SK-N-SH (cell line): ENCODE measurements around the gene CLSTN2. TPM values are rescaled to one million over a fixed set of nuclear protein-coding genes. Genes with fewer than 3 reads are reported as not detected.

ENCODE experiments used
- CTCF ChIA-PET: fragments of 300-600, 350-600 bp; formaldehyde crosslinking; extraction: SDS; loops from one replicate; lab custom pipeline; 2021; lab: Yijun Ruan, JAX
- POLR2A ChIA-PET: fragments of 350-600 bp; sonication (Branson Sonifier 250); formaldehyde crosslinking; extraction: SDS; loops from one replicate; lab custom pipeline; 2020; ENCODE audit warnings: antibody characterized with exemption, inconsistent platforms; lab: Yijun Ruan, JAX
- DNase-seq: peaks from one replicate; pipeline ENCODE4 v3.0.0; 2012
- H2AFZ ChIP-seq: fragments of 200-600 bp; sonication (generic); 2 replicates; pipeline ENCODE4 v1.8.1; 2016; ENCODE audit warnings: antibody characterized with exemption, mild to moderate bottlenecking, low read depth
- H3F3A ChIP-seq: fragments of 200-600 bp; sonication (generic); replicated peaks from 2 replicates; pipeline ENCODE3; 2016; ENCODE audit warnings: antibody characterized with exemption, mild to moderate bottlenecking; ENCODE audit not compliant: insufficient read depth
- H3K27ac ChIP-seq, 2 experiments: fragments of 200-500 bp in 1 of 2; fragments of 200-600 bp in 1 of 2; sonication (Bioruptor generic) in 1 of 2; sonication (generic), shearing (Covaris generic) in 1 of 2; 2 replicates each; pipeline versions ENCODE4 v1.5.1 to v1.6.1; 2014 to 2016; ENCODE audit warnings: low read depth in 2 of 2, inconsistent platforms in 1 of 2, low read length in 1 of 2, mild to moderate bottlenecking in 1 of 2, mixed read lengths in 1 of 2
- H3K27me3 ChIP-seq: fragments of 200-600 bp; sonication (generic), shearing (Covaris generic); 2 replicates; pipeline ENCODE4 v1.6.1; 2016; ENCODE audit warnings: mixed run types; ENCODE audit not compliant: insufficient read depth
- H3K36me3 ChIP-seq, 2 experiments: fragments of 200-500 bp in 1 of 2; fragments of 200-600 bp in 1 of 2; sonication (Bioruptor generic) in 1 of 2; sonication (generic) in 1 of 2; replicated peaks in 1 of 2; 2 replicates each; pipeline versions ENCODE3 to v1.5.1; 2014 to 2016; ENCODE audit warnings: low read length in 1 of 2, mild to moderate bottlenecking in 1 of 2; ENCODE audit not compliant: insufficient read depth in 2 of 2, control insufficient read depth in 1 of 2
- H3K4me1 ChIP-seq, 2 experiments: fragments of 200-500 bp in 1 of 2; fragments of 200-600 bp in 1 of 2; sonication (Bioruptor generic) in 1 of 2; sonication (generic), shearing (Covaris generic) in 1 of 2; 2 replicates each; pipeline versions ENCODE4 v1.5.1 to v1.6.1; 2014 to 2016; ENCODE audit warnings: low read depth in 1 of 2, low read length in 1 of 2, mixed run types in 1 of 2; ENCODE audit not compliant: insufficient read depth in 2 of 2, control insufficient read depth in 1 of 2
- H3K4me2 ChIP-seq: fragments of 200-600 bp; sonication (generic), shearing (Covaris generic); 2 replicates; pipeline ENCODE4 v1.6.1; 2017; ENCODE audit warnings: mixed run types
- H3K4me3 ChIP-seq, 2 experiments: fragments of 200-500 bp in 1 of 2; fragments of 200-600 bp in 1 of 2; sonication (Bioruptor generic) in 1 of 2; sonication (generic), shearing (Covaris generic) in 1 of 2; 2 replicates each; pipeline versions ENCODE4 v1.5.1 to v1.8.1; 2014 to 2016; ENCODE audit warnings: low read depth in 2 of 2, inconsistent platforms in 1 of 2, low read length in 1 of 2, mild to moderate bottlenecking in 1 of 2, mixed read lengths in 1 of 2, moderate library complexity in 1 of 2
- H3K79me2 ChIP-seq: fragments of 200-600 bp; sonication (generic); 2 replicates; pipeline ENCODE4 v1.8.1; 2017; ENCODE audit warnings: mild to moderate bottlenecking; ENCODE audit not compliant: insufficient read depth
- H3K9ac ChIP-seq: fragments of 200-600 bp; sonication (generic); 2 replicates; pipeline ENCODE4 v1.6.1; 2017; ENCODE audit warnings: mixed run types
- H3K9me2 ChIP-seq: fragments of 200-600 bp; sonication (generic); 2 replicates; pipeline ENCODE4 v1.6.1; 2017; ENCODE audit warnings: mixed run types
- H3K9me3 ChIP-seq: fragments of 200-600 bp; sonication (generic); 2 replicates; pipeline ENCODE4 v1.6.1; 2017; ENCODE audit warnings: mixed run types, mild to moderate bottlenecking, moderate library complexity
- H4K20me1 ChIP-seq: fragments of 200-600 bp; sonication (generic); 2 replicates; pipeline ENCODE4 v1.6.1; 2017; ENCODE audit warnings: mild to moderate bottlenecking, mixed run types; ENCODE audit not compliant: insufficient read depth
- CHD2 ChIP-seq: fragments of 150-350 bp; IDR thresholded peaks from 2 replicates; pipeline ENCODE4 v1.6.1; 2018; ENCODE audit warnings: low read length; ENCODE audit not compliant: partially characterized antibody
- CTCF ChIP-seq: fragments of 200-600 bp; sonication (generic); IDR thresholded peaks from 2 replicates; pipeline ENCODE4 v1.6.1; 2017; ENCODE audit warnings: antibody characterized with exemption, mild to moderate bottlenecking, moderate library complexity
- ELF1 ChIP-seq: IDR thresholded peaks from 2 replicates; pipeline ENCODE4 v1.4.0; 2012
- EZH2phosphoT487 ChIP-seq: fragments of 200-600 bp; sonication (generic); IDR thresholded peaks from 2 replicates; pipeline ENCODE4 v1.6.1; 2017; ENCODE audit warnings: low read depth, mixed run types, mild to moderate bottlenecking, antibody characterized with exemption, moderate library complexity, borderline replicate concordance
- GABPA ChIP-seq: IDR thresholded peaks from 2 replicates; pipeline ENCODE4 v1.4.0; 2012; ENCODE audit warnings: low read depth, mild to moderate bottlenecking
- IRF3 ChIP-seq: fragments of 150-350 bp; IDR thresholded peaks from 2 replicates; pipeline ENCODE4 v1.6.1; 2016; ENCODE audit warnings: mild to moderate bottlenecking, low read depth, low read length
- JUND ChIP-seq: IDR thresholded peaks from 2 replicates; pipeline ENCODE4 v1.4.0; 2012
- MAX ChIP-seq: IDR thresholded peaks from 2 replicates; pipeline ENCODE4 v1.4.0; 2012; ENCODE audit warnings: low read depth
- MEF2A ChIP-seq: IDR thresholded peaks from 2 replicates; pipeline ENCODE4 v1.4.0; 2012; ENCODE audit warnings: low read depth, borderline replicate concordance
- MXI1 ChIP-seq: IDR thresholded peaks from 2 replicates; pipeline ENCODE4 v1.6.1; 2012; ENCODE audit warnings: mild to moderate bottlenecking, low read depth, low read length, improper control_type of control experiment
- NRF1 ChIP-seq: IDR thresholded peaks from 2 replicates; pipeline ENCODE4 v1.6.1; 2012; ENCODE audit warnings: low read depth, mild to moderate bottlenecking, low read length
- RCOR1 ChIP-seq: fragments of 150-350 bp; IDR thresholded peaks from 2 replicates; pipeline ENCODE4 v1.6.1; 2017; ENCODE audit warnings: antibody characterized with exemption, low read length
- REST ChIP-seq: IDR thresholded peaks from 2 replicates; pipeline ENCODE4 v1.6.1; 2012; ENCODE audit warnings: mild to moderate bottlenecking, low read depth, low read length, moderate library complexity
- TCF12 ChIP-seq: IDR thresholded peaks from 2 replicates; pipeline ENCODE4 v1.4.0; 2012
- YY1 ChIP-seq: IDR thresholded peaks from 2 replicates; pipeline ENCODE4 v1.4.0; 2012; ENCODE audit warnings: low read depth, mild to moderate bottlenecking
- ZBTB33 ChIP-seq: IDR thresholded peaks from 2 replicates; pipeline ENCODE4 v1.4.0; 2012; ENCODE audit warnings: low read depth, borderline replicate concordance
- WGBS: methylation state at CpG from one replicate; pipeline ENCODE4 v1.1.6; 2017; ENCODE audit warnings: low lambda C conversion rate; 5-methylcytosine and 5-hydroxymethylcytosine counted together
- polyA plus RNA-seq, 3 experiments: library from polyadenylated mRNA; depleted of rRNA; stranded (reverse); fragments of >200 nt; gene quantifications; 2 replicates each; pipeline ENCODE4 v1.2.3, GENCODE V29; 2012

The CLSTN2 gene
- polyA plus RNA-seq, 1 of the 3 experiments (the other 2 are of a cell fraction), result 0.02 TPM

- H3K9me2 ChIP-seq, result no peaks in the 10 kb centered on the region
- H3K9me3 ChIP-seq, result no peaks in the 10 kb centered on the region
- peaks cover 0 to 9% of the 10 kb centered on the region in 2 experiments; a peak in 1 of 4 replicates for H3K4me1 ChIP-seq
- H4K20me1 ChIP-seq, result no peaks in the 10 kb centered on the region
- TF ChIP-seq CTCF (no peak), GABPA (no peak), MEF2A (no peak), MAX (no peak), RCOR1 (no peak), ZBTB33 (no peak), CHD2 (no peak), MXI1 (no peak), EZH2phosphoT487 (no peak), TCF12 (no peak), NRF1 (no peak), ELF1 (no peak)
- TF ChIP-seq, all 33 proteins: peak for 0
- Histone ChIP-seq H3F3A (no peaks in the 10 kb centered on the region), H3K36me3 (no peaks in the 10 kb centered on the region), H3K4me3 (no peak overlapping the region), H3K79me2 (no peaks in the 10 kb centered on the region), H3K27me3 (no peaks in the 10 kb centered on the region), H2AFZ (no peak overlapping the region), H3K4me2 (no peak overlapping the region), H3K9ac (no peak overlapping the region), H3K27ac (no peak overlapping the region)
- 43% methylated on average over 3 of the region's 5 CpGs for WGBS
- no peak for DNase-seq
- ChIA-PET CTCF (interaction anchor here (1.3 kb wide), 2 partner anchors 24 to 894 kb away, joined by 3 to 4 read pairs; no protein-coding TSS in a partner anchor), POLR2A (no interaction called here)
Observed at GRCh38 chr3:139970526-139970925, 35.5 kb downstream of the CLSTN2 start.

GRCh38 chr3:139974809-139975425 is 39.9 kb downstream of the CLSTN2 start:
- Histone ChIP-seq H3K9ac (no peak overlapping the region), H3K4me2 (no peak overlapping the region), H3K27ac (no peak overlapping the region), H3K27me3 (no peaks in the 10 kb centered on the region), H2AFZ (no peak overlapping the region), H3K4me1 (peaks cover 0 to 28% of the 10 kb centered on the region in 2 experiments; a peak in 1 of 4 replicates), H3F3A (no peaks in the 10 kb centered on the region), H3K79me2 (no peaks in the 10 kb centered on the region), H3K4me3 (no peak overlapping the region), H4K20me1 (no peaks in the 10 kb centered on the region), H3K36me3 (no peaks in the 10 kb centered on the region), H3K9me3 (no peaks in the 10 kb centered on the region), H3K9me2 (no peaks in the 10 kb centered on the region)
- 28% methylated on average over 2 of the region's 2 CpGs for WGBS
- CTCF ChIA-PET, result interaction anchor here (2.1 kb wide), 1 partner anchor 37 kb away, joined by 9 read pairs; no protein-coding TSS in a partner anchor
- DNase-seq, result no peak
- POLR2A ChIA-PET, result no interaction called here
- no peak for TF ChIP-seq ZBTB33
- TF ChIP-seq RCOR1, result no peak
- TF ChIP-seq JUND, result no peak
- no peak for TF ChIP-seq YY1
- TF ChIP-seq REST, result no peak
- TF ChIP-seq IRF3, result no peak
